GM18517 (cell line): ENCODE measurements around the gene PGAP2.
A peak's percentile ranks its signal among the peaks of the same experiment; 100 is the strongest.
"Not testable (repeated sequence)": the region's sequence is repeated elsewhere in the genome, so short reads cannot be mapped to it uniquely, and the experiment has no call there.

Experiments
- ATAC-seq: cut with Tn5 transposase; IDR thresholded peaks from one replicate; pipeline ENCODE4 v1.9.1; 2021; ENCODE audit warnings: mild to moderate bottlenecking, moderate library complexity; ENCODE audit not compliant: unreplicated experiment

The PGAP2 gene

GRCh38 chr11:3807909-3808860 is at the start of gene PGAP2:
TSS of gene PGAP2 (plus strand) at chr11:3808560. CDS start at chr11:3811260, 2,700 bp downstream.
- ATAC-seq, result no peak

GRCh38 chr11:3764266-3764665 is 44.1 kb upstream of the PGAP2 start:
- ATAC-seq, result no peak

- ATAC-seq, result not testable (repeated sequence)
Observed at GRCh38 chr11:3766836-3767235, 41.5 kb upstream of the PGAP2 start.

GRCh38 chr11:3767536-3767935 is 40.8 kb upstream of the PGAP2 start:
- ATAC-seq, result no peak

GRCh38 chr11:3773180-3773579 is 35.2 kb upstream of the PGAP2 start:
- no peak for ATAC-seq

GRCh38 chr11:3775736-3776406 is 32.5 kb upstream of the PGAP2 start:
- ATAC-seq, result no peak

- no peak for ATAC-seq
Observed at GRCh38 chr11:3781423-3781822, 26.9 kb upstream of the PGAP2 start.

GRCh38 chr11:3782963-3783362 is 25.4 kb upstream of the PGAP2 start:
- no peak for ATAC-seq

GRCh38 chr11:3783611-3784010 is 24.7 kb upstream of the PGAP2 start:
- ATAC-seq, result no peak

- ATAC-seq, result no peak
Observed at GRCh38 chr11:3786781-3787428, 21.5 kb upstream of the PGAP2 start.

- not testable (repeated sequence) for ATAC-seq
Observed at GRCh38 chr11:3794387-3794786, 14.0 kb upstream of the PGAP2 start.

GRCh38 chr11:3795131-3796001 is 13.0 kb upstream of the PGAP2 start:
- no peak for ATAC-seq

GRCh38 chr11:3796002-3796311 is 12.4 kb upstream of the PGAP2 start:
- ATAC-seq, result no peak

- ATAC-seq, result no peak
Observed at GRCh38 chr11:3796346-3796745, 12.0 kb upstream of the PGAP2 start.

- ATAC-seq, result no peak
Observed at GRCh38 chr11:3796801-3797328, 11.5 kb upstream of the PGAP2 start.

- ATAC-seq, result peak; percentile 90
Observed at GRCh38 chr11:3797329-3798090, 10.8 kb upstream of the PGAP2 start, which contains the start of gene NUP98. TSS of gene NUP98 (minus strand) at chr11:3797554. CDS start at chr11:3782117, 15,437 bp downstream.

- ATAC-seq, result no peak
Observed at GRCh38 chr11:3799143-3799542, 9.2 kb upstream of the PGAP2 start.

GRCh38 chr11:3799873-3800272 is 8.5 kb upstream of the PGAP2 start:
- ATAC-seq, result no peak

- ATAC-seq, result no peak
Observed at GRCh38 chr11:3802011-3802790, 6.2 kb upstream of the PGAP2 start.
